CD4-positive, alpha-beta T cell (primary cell): ENCODE results near the gene DRGX. TPM values are rescaled to one million over a fixed set of nuclear protein-coding genes. Genes with fewer than 3 reads are reported as not detected.

Experiments used
- ATAC-seq: fragments of 200-7000 bp; cut with Tn5 transposase; one replicate; pipeline ENCODE4 v1.10.0; 2022; ENCODE audit warnings: mild to moderate bottlenecking; ENCODE audit not compliant: poor library complexity
- CTCF ChIA-PET: fragments of 350-600 bp; sonication (Branson Sonifier 250); formaldehyde crosslinking; loops from one replicate; lab custom pipeline; 2021; ENCODE audit warnings: antibody characterized with exemption, inconsistent platforms; lab: Charles Lee
- POLR2A ChIA-PET: fragments of 350-600 bp; sonication (Branson Sonifier 250); formaldehyde crosslinking; loops from one replicate; lab custom pipeline; 2021; ENCODE audit warnings: antibody characterized with exemption, inconsistent platforms; lab: Charles Lee
- DNase-seq, 14 experiments: peaks; one replicate each; pipeline ENCODE4 v3.0.0-alpha.2; 2013 to 2020; ENCODE audit warnings: mixed read lengths in 2 of 14
- H3K27ac ChIP-seq, 2 donors: one replicate each; pipeline versions ENCODE4 v1.5.1 to v1.7.0; 2013; ENCODE audit warnings: low read length in 2 of 2, low read depth in 1 of 2, mild to moderate bottlenecking in 1 of 2
- H3K27me3 ChIP-seq, 2 experiments: 1 replicate in 1 of 2; 2 replicates in 1 of 2; pipeline versions ENCODE4 v1.6.1 to v1.7.0; 2013; ENCODE audit warnings: low read length in 2 of 2, control low read depth in 1 of 2, mild to moderate bottlenecking in 1 of 2, moderate library complexity in 1 of 2; ENCODE audit not compliant: insufficient read depth in 2 of 2, control insufficient read depth in 1 of 2
- H3K36me3 ChIP-seq: one replicate; pipeline ENCODE4 v1.6.1; 2013; ENCODE audit warnings: low read length, control low read depth; ENCODE audit not compliant: insufficient read depth
- H3K4me1 ChIP-seq: one replicate; pipeline ENCODE4 v1.6.1; 2013; ENCODE audit warnings: low read length, control low read depth; ENCODE audit not compliant: insufficient read depth
- H3K4me3 ChIP-seq: one replicate; pipeline ENCODE4 v1.5.1; 2013; ENCODE audit warnings: mild to moderate bottlenecking, low read length, moderate library complexity
- H3K9me3 ChIP-seq, 2 experiments: 1 replicate in 1 of 2; 2 replicates in 1 of 2; pipeline versions ENCODE4 v1.6.1 to v1.7.0; 2013; ENCODE audit warnings: low read length in 2 of 2, mild to moderate bottlenecking in 2 of 2, control low read depth in 1 of 2, moderate library complexity in 1 of 2; ENCODE audit not compliant: control insufficient read depth in 1 of 2, insufficient read depth in 1 of 2
- H3K27ac Mint-ChIP-seq: one replicate; pipeline ENCODE4 v1.8.0; 2020; ENCODE audit warnings: mixed read lengths
- H3K27me3 Mint-ChIP-seq: one replicate; pipeline ENCODE4 v1.8.0; 2021; ENCODE audit warnings: mixed read lengths
- H3K36me3 Mint-ChIP-seq: one replicate; pipeline ENCODE4 v1.8.0; 2021; ENCODE audit warnings: low read depth, mixed read lengths
- H3K4me1 Mint-ChIP-seq: one replicate; pipeline ENCODE4 v1.8.0; 2021; ENCODE audit warnings: low read depth, mixed read lengths
- H3K4me3 Mint-ChIP-seq: one replicate; pipeline ENCODE4 v1.8.0; 2020; ENCODE audit warnings: mild to moderate bottlenecking, mixed read lengths
- H3K9me3 Mint-ChIP-seq: one replicate; pipeline ENCODE4 v1.8.0; 2020; ENCODE audit warnings: mixed read lengths
- CTCF ChIP-seq: fragments of 200-600 bp; IDR thresholded peaks from one replicate; pipeline ENCODE4 v1.8.0; 2022; ENCODE audit warnings: antibody characterized with exemption, mild to moderate bottlenecking
- intact Hi-C, 2 experiments: fragments of 100-400 bp; cut with DNase I in 1 of 2; cut with micrococcal nuclease in 1 of 2; formaldehyde crosslinking; loops; one replicate each; pipeline versions ENCODE4 v1.15.1 to v1.9.0; 2023 to 2025; cut with DNase I, micrococcal nuclease
- total RNA-seq, 174 experiments: library from RNA in 2 of 174; stranded (reverse) in 2 of 174; gene quantifications; one replicate each; pipeline ENCODE4 v1.2.3 and lab custom pipeline; 2021 to 2026

The DRGX gene
- total RNA-seq, 2 experiments from 2014 or later: not detected

- ATAC-seq (no peak), DNase-seq (no peak)
- Histone ChIP-seq H3K9me3 (peaks cover 0 to 9% of the 10 kb centered on the region in 2 experiments), H3K4me3 (no peak overlapping the region), H3K4me1 (no peaks in the 10 kb centered on the region), H3K27me3 (no peaks in the 10 kb centered on the region), H3K36me3 (no peaks in the 10 kb centered on the region), H3K27ac (no peak overlapping the region)
- no peak for TF ChIP-seq CTCF
- ChIA-PET CTCF (no interaction called here), POLR2A (no interaction called here)
- no peaks in the 10 kb centered on the region for H3K27me3 Mint-ChIP-seq
- no peak overlapping the region for H3K4me3 Mint-ChIP-seq
- H3K9me3 Mint-ChIP-seq: no peaks in the 10 kb centered on the region
- intact Hi-C loops: no loop called here
- no peak overlapping the region for H3K27ac Mint-ChIP-seq
- H3K36me3 Mint-ChIP-seq: no peaks in the 10 kb centered on the region
- no peaks in the 10 kb centered on the region for H3K4me1 Mint-ChIP-seq
Observed at GRCh38 chr10:49323171-49323895, 72.6 kb downstream of the DRGX start.

- intact Hi-C loops: no loop called here
- Mint-ChIP-seq H3K27me3 (no peaks in the 10 kb centered on the region), H3K4me1 (no peaks in the 10 kb centered on the region), H3K27ac (no peak overlapping the region), H3K36me3 (no peaks in the 10 kb centered on the region), H3K4me3 (no peak overlapping the region), H3K9me3 (no peaks in the 10 kb centered on the region)
- no peak for ATAC-seq
- CTCF ChIA-PET: no interaction called here
- Histone ChIP-seq H3K9me3 (peaks cover 0 to 9% of the 10 kb centered on the region in 2 experiments), H3K4me3 (no peak overlapping the region), H3K4me1 (no peaks in the 10 kb centered on the region), H3K27ac (no peak overlapping the region), H3K27me3 (no peaks in the 10 kb centered on the region), H3K36me3 (no peaks in the 10 kb centered on the region)
- POLR2A ChIA-PET: no interaction called here
- no peak for TF ChIP-seq CTCF
- no peak for DNase-seq
Observed at GRCh38 chr10:49322371-49323170, 73.3 kb downstream of the DRGX start.

- no peak overlapping the region for H3K27ac Mint-ChIP-seq
- CTCF ChIA-PET: no interaction called here
- H3K36me3 Mint-ChIP-seq: no peaks in the 10 kb centered on the region
- Histone ChIP-seq H3K27ac (no peak overlapping the region), H3K27me3 (no peaks in the 10 kb centered on the region), H3K9me3 (peaks cover 0 to 6% of the 10 kb centered on the region in 2 experiments), H3K36me3 (no peaks in the 10 kb centered on the region), H3K4me3 (no peak overlapping the region), H3K4me1 (no peaks in the 10 kb centered on the region)
- intact Hi-C loops: no loop called here
- H3K9me3 Mint-ChIP-seq: no peaks in the 10 kb centered on the region
- ATAC-seq (no peak), DNase-seq (no peak)
- POLR2A ChIA-PET: no interaction called here
- H3K27me3 Mint-ChIP-seq: no peaks in the 10 kb centered on the region
- H3K4me1 Mint-ChIP-seq: no peaks in the 10 kb centered on the region
- TF ChIP-seq CTCF: no peak
- H3K4me3 Mint-ChIP-seq: no peak overlapping the region
Observed at GRCh38 chr10:49321021-49321420, 74.9 kb downstream of the DRGX start.
